Upper lobe of right lung (tissue), 1 donor: Measurements from ENCODE around the gene RAB40AL. TPM values are rescaled to one million over a fixed set of nuclear protein-coding genes. Genes with fewer than 3 reads are reported as not detected.
A peak's percentile ranks its signal among the peaks of the same experiment; 100 is the strongest.

Experiments
- ATAC-seq: fragments of 200-7000 bp; cut with Tn5 transposase; one replicate; pipeline ENCODE4 v1.9.1; 2020; ENCODE audit warnings: mild to moderate bottlenecking, moderate library complexity
- DNase-seq: peaks from one replicate; pipeline ENCODE4 v3.0.0-alpha.2; 2020
- H3K27ac ChIP-seq: fragments of 200-600 bp; one replicate; pipeline ENCODE4 v1.8.0; 2022
- H3K27me3 ChIP-seq: fragments of 200-600 bp; one replicate; pipeline ENCODE4 v1.8.0; 2022; ENCODE audit warnings: mild to moderate bottlenecking
- H3K36me3 ChIP-seq: fragments of 200-600 bp; one replicate; pipeline ENCODE4 v1.8.0; 2022
- H3K4me1 ChIP-seq: fragments of 200-600 bp; one replicate; pipeline ENCODE4 v1.8.0; 2022
- H3K4me3 ChIP-seq: fragments of 200-600 bp; one replicate; pipeline ENCODE4 v1.8.0; 2022; ENCODE audit warnings: mild to moderate bottlenecking
- H3K9me3 ChIP-seq: fragments of 200-600 bp; one replicate; pipeline ENCODE4 v1.8.0; 2022
- intact Hi-C: fragments of 100-400 bp; cut with DNase I; formaldehyde crosslinking; loops from one replicate; pipeline ENCODE4 v1.11.0; 2022
- total RNA-seq: library from RNA; stranded (reverse); fragmentation: NEBNext Ultra II Directional; extraction: Animal tissue kit (Norgen Biotek cat#: 25700); gene quantifications from one replicate; pipeline ENCODE4 v1.2.1, GENCODE V29; 2021
- TF ChIP-seq, protein P1 (sequence below): fragments of 200-600 bp; IDR thresholded peaks from one replicate; pipeline ENCODE4 v1.8.0; 2022; ENCODE audit warnings: antibody characterized with exemption
- donor health status: DM: no; HTN: yes; CAD: no; lungs with severe emphysema.

RAB40AL gene
- total RNA-seq, 1 donor from 2014 or later, result 0.52 TPM

DNA sequence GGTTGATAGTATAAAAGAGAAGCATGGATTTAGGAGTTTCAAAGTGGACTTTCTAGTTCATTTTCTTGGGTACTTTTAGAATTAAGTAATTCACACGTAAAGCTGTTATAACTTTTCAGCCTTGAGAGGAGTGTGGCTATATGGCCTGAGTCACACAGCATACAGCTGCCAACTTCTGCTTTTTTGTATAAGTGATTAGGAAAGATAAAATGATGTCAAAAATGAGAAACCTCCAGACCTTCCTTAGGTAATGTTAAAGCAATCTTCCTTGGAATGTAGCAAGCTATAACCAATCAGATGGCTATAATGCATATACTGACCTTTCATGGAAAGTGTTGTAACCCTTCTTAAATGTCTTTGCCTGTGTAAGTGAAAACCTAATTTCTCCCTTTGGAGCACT is 39.2 kb downstream of the RAB40AL start:
- ATAC-seq (peak; percentile 41), DNase-seq (no peak)
- Histone ChIP-seq H3K4me1 (no peaks in the 10 kb centered on the region), H3K9me3 (no peaks in the 10 kb centered on the region), H3K36me3 (no peaks in the 10 kb centered on the region), H3K4me3 (no peak overlapping the region), H3K27me3 (no peaks in the 10 kb centered on the region), H3K27ac (no peak overlapping the region)
- intact Hi-C loops, result no loop called here
- TF ChIP-seq, protein P1, sequence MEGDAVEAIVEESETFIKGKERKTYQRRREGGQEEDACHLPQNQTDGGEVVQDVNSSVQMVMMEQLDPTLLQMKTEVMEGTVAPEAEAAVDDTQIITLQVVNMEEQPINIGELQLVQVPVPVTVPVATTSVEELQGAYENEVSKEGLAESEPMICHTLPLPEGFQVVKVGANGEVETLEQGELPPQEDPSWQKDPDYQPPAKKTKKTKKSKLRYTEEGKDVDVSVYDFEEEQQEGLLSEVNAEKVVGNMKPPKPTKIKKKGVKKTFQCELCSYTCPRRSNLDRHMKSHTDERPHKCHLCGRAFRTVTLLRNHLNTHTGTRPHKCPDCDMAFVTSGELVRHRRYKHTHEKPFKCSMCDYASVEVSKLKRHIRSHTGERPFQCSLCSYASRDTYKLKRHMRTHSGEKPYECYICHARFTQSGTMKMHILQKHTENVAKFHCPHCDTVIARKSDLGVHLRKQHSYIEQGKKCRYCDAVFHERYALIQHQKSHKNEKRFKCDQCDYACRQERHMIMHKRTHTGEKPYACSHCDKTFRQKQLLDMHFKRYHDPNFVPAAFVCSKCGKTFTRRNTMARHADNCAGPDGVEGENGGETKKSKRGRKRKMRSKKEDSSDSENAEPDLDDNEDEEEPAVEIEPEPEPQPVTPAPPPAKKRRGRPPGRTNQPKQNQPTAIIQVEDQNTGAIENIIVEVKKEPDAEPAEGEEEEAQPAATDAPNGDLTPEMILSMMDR, result no peak

DNA sequence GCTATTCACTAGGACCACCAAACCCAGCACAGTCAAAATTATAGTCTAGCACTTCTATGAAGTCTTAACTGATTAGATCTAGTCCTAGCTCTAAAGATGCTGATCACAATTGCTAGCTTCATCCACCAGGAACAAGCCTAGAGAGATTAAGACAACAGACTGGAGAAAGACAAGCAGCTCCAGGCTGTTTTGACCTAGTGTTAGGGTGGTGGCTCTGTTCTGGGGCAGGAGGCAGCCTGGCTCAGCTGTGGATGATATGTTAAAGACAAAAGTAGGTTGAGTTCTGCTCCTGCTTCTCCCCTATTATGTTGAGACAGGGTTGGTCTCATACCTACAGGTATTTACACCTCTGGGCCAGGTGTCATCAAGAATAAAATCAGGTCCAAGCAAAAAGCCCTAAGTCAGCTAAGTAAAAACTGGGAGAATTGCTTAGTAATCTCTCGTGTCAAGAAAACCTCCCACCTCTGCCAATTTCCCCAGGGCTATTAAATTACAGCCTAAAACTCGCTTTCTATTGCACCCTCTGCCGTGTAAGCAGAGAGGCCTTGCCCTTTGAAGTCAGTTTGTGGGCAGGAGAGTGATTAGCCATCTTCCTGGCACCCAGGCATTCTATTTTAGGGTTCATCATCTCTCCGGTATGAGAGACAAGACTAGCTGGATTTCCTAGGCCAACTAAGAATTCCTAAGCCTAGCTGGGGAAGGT is 39.9 kb downstream of the RAB40AL start:
- Histone ChIP-seq H3K4me3 (no peak overlapping the region), H3K4me1 (no peaks in the 10 kb centered on the region), H3K27me3 (no peaks in the 10 kb centered on the region), H3K36me3 (no peaks in the 10 kb centered on the region), H3K9me3 (no peaks in the 10 kb centered on the region), H3K27ac (no peak overlapping the region)
- DNase-seq (no peak), ATAC-seq (no peak)
- TF ChIP-seq, protein P1, result no peak
- intact Hi-C loops, result no loop called here

GRCh38 chrX:102978594-102978993 is 41.5 kb downstream of the RAB40AL start:
- Histone ChIP-seq H3K27me3 (no peaks in the 10 kb centered on the region), H3K4me1 (no peaks in the 10 kb centered on the region), H3K36me3 (no peaks in the 10 kb centered on the region), H3K4me3 (no peak overlapping the region), H3K9me3 (no peaks in the 10 kb centered on the region), H3K27ac (no peak overlapping the region)
- DNase-seq (no peak), ATAC-seq (no peak)
- intact Hi-C loops, result no loop called here
- TF ChIP-seq, protein P1, result no peak

- no peaks in the 10 kb centered on the region for H3K36me3 ChIP-seq
- no peaks in the 10 kb centered on the region for H3K27me3 ChIP-seq
- no peaks in the 10 kb centered on the region for H3K9me3 ChIP-seq
- no peak for DNase-seq
- TF ChIP-seq, protein P1, result no peak
- intact Hi-C loops, result no loop called here
- no peaks in the 10 kb centered on the region for H3K4me1 ChIP-seq
- H3K27ac ChIP-seq, result no peak overlapping the region
- no peak for ATAC-seq
- no peak overlapping the region for H3K4me3 ChIP-seq
Observed at GRCh38 chrX:102979536-102979935, 42.5 kb downstream of the RAB40AL start.

- Histone ChIP-seq H3K27me3 (no peaks in the 10 kb centered on the region), H3K4me1 (no peaks in the 10 kb centered on the region), H3K9me3 (no peaks in the 10 kb centered on the region), H3K36me3 (no peaks in the 10 kb centered on the region), H3K4me3 (no peak overlapping the region), H3K27ac (no peak overlapping the region)
- DNase-seq, result no peak
- no peak for ATAC-seq
- TF ChIP-seq, protein P1, result no peak
- intact Hi-C loops, result no loop called here
Observed at GRCh38 chrX:102983205-102983604, 46.1 kb downstream of the RAB40AL start.

GRCh38 chrX:102985192-102985591 is 48.1 kb downstream of the RAB40AL start:
- no peaks in the 10 kb centered on the region for H3K9me3 ChIP-seq
- TF ChIP-seq, protein P1, result no peak
- H3K4me3 ChIP-seq, result no peak overlapping the region
- H3K36me3 ChIP-seq, result no peaks in the 10 kb centered on the region
- no peaks in the 10 kb centered on the region for H3K4me1 ChIP-seq
- ATAC-seq (peak; percentile 72), DNase-seq (no peak)
- no peak overlapping the region for H3K27ac ChIP-seq
- H3K27me3 ChIP-seq, result no peaks in the 10 kb centered on the region
- intact Hi-C loops, result no loop called here
